OCI-LY3 (cell line): ENCODE measurements around the gene AMDHD2.
"Not testable (repeated sequence)": the region's sequence is repeated elsewhere in the genome, so short reads cannot be mapped to it uniquely, and the experiment has no call there.

Experiments
- EZH2phosphoT487 ChIP-seq: fragments of 200-600 bp; shearing (Covaris generic); IDR thresholded peaks from 2 replicates; pipeline ENCODE4 v1.6.1; 2018; ENCODE audit warnings: antibody characterized with exemption, mixed run types, low read depth
- TF ChIP-seq, protein P1 (sequence below): fragments of 200-600, 300-600 bp; sonication (generic); IDR thresholded peaks from 2 replicates; pipeline ENCODE4 v1.5.1; 2014; ENCODE audit warnings: antibody characterized with exemption, low read length, low read depth

- TF ChIP-seq, protein P1, sequence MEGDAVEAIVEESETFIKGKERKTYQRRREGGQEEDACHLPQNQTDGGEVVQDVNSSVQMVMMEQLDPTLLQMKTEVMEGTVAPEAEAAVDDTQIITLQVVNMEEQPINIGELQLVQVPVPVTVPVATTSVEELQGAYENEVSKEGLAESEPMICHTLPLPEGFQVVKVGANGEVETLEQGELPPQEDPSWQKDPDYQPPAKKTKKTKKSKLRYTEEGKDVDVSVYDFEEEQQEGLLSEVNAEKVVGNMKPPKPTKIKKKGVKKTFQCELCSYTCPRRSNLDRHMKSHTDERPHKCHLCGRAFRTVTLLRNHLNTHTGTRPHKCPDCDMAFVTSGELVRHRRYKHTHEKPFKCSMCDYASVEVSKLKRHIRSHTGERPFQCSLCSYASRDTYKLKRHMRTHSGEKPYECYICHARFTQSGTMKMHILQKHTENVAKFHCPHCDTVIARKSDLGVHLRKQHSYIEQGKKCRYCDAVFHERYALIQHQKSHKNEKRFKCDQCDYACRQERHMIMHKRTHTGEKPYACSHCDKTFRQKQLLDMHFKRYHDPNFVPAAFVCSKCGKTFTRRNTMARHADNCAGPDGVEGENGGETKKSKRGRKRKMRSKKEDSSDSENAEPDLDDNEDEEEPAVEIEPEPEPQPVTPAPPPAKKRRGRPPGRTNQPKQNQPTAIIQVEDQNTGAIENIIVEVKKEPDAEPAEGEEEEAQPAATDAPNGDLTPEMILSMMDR = not testable (repeated sequence)
- not testable (repeated sequence) for TF ChIP-seq EZH2phosphoT487
These were observed 37.0 kb downstream of the AMDHD2 start for GRCh38 chr16:2557150-2557549.
